Rectal smooth muscle tissue (tissue), 1 donor: ENCODE measurements around the gene PBRM1.
A peak's percentile ranks its signal among the peaks of the same experiment; 100 is the strongest.

Source experiments
- H3K27ac ChIP-seq: one replicate; pipeline ENCODE4 v1.7.0; 2013; ENCODE audit warnings: low read depth, low read length, inconsistent platforms
- H3K27me3 ChIP-seq: one replicate; pipeline ENCODE4 v1.7.0; 2013; ENCODE audit warnings: low read length; ENCODE audit not compliant: control insufficient read depth, insufficient read depth
- H3K36me3 ChIP-seq: one replicate; pipeline ENCODE4 v1.7.0; 2013; ENCODE audit warnings: low read length; ENCODE audit not compliant: control insufficient read depth, insufficient read depth
- H3K4me1 ChIP-seq: one replicate; pipeline ENCODE4 v1.7.0; 2013; ENCODE audit warnings: low read length; ENCODE audit not compliant: control insufficient read depth, insufficient read depth
- H3K4me3 ChIP-seq: one replicate; pipeline ENCODE4 v1.7.0; 2013; ENCODE audit warnings: low read length
- H3K9ac ChIP-seq: one replicate; pipeline ENCODE4 v1.7.0; 2013; ENCODE audit warnings: low read length

PBRM1 gene

GRCh38 chr3:52714335-52715302 lies 28.9 kb upstream of the PBRM1 start:
- H3K9ac ChIP-seq: no peak overlapping the region
- H3K4me3 ChIP-seq: no peak overlapping the region
- H3K4me1 ChIP-seq: no peaks in the 10 kb centered on the region
- no peaks in the 10 kb centered on the region for H3K36me3 ChIP-seq
- H3K27me3 ChIP-seq: no peaks in the 10 kb centered on the region
- H3K27ac ChIP-seq: no peak overlapping the region

DNA sequence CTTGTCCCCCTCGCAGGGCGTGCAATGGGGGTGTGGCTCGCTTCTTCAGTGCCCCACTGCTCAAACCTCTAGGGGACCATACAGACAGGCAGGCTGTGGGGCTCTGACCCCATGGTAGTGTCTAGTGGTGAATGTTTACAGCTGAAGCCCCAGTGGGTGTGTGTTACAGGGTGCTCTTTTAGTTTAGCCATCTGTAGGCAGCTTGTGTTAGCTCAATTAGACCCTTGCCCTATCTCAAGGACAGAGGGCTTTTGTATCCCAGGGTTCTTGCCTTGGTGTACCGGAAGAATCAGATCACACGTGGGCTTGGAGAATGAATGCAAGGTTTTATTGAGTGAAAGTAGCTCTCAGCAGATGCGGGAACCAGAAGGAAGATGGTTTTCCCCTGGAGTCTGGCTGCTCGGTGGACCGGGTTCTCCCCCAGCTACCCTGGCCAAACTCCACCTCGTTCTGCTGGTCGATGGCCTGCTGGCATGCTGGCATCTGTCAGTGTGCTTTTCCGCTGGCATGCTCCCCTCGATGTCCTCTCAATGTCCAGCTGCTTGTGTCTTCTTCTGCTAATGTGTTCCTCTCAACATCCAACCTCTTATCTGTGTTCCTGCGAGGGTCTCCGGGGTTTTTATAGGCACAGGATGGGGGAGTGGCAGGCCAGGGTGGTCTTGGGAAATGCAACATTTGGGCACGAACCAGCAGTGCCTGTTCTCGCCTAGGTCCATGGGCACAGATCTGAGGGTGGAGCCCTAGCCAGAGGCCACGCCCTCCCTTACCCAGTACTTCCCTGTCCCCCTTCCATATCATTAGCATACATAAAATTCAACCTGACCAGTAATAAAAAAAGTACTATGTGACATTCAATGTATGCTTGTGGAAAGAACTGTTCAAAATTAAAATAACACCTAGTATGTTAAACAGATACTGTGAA lies 26.8 kb upstream of the PBRM1 start:
- Histone ChIP-seq H3K4me3 (no peak overlapping the region), H3K27me3 (no peaks in the 10 kb centered on the region), H3K27ac (no peak overlapping the region), H3K36me3 (no peaks in the 10 kb centered on the region), H3K4me1 (no peaks in the 10 kb centered on the region), H3K9ac (no peak overlapping the region)

DNA sequence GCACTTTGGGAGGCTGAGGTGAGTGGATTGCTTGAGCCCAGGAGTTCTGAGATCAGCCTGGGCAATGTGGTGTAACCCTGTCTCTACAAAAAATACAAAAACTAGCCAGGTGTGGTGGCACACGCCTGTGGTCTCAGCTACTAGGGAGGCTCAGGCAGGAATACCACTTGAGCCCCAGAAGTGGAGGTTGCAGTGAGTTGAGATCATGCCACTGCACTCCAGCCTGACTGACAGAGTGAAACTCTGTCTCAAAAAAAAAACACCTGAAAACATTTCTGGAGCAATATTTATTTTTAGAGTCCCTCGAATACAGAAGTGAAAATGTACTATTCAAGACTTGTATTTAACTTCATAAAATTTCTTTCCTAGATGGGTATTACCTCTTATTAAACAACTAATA lies 24.8 kb upstream of the PBRM1 start:
- Histone ChIP-seq H3K4me3 (no peak overlapping the region), H3K27ac (no peak overlapping the region), H3K4me1 (peaks cover 4% of the 10 kb centered on the region), H3K36me3 (no peaks in the 10 kb centered on the region), H3K9ac (no peak overlapping the region), H3K27me3 (no peaks in the 10 kb centered on the region)

- Histone ChIP-seq H3K4me1 (peaks cover 10% of the 10 kb centered on the region), H3K9ac (no peak overlapping the region), H3K36me3 (no peaks in the 10 kb centered on the region), H3K27ac (no peak overlapping the region), H3K27me3 (no peaks in the 10 kb centered on the region), H3K4me3 (no peak overlapping the region)
Observed at GRCh38 chr3:52707585-52707984, 21.9 kb upstream of the PBRM1 start.

DNA sequence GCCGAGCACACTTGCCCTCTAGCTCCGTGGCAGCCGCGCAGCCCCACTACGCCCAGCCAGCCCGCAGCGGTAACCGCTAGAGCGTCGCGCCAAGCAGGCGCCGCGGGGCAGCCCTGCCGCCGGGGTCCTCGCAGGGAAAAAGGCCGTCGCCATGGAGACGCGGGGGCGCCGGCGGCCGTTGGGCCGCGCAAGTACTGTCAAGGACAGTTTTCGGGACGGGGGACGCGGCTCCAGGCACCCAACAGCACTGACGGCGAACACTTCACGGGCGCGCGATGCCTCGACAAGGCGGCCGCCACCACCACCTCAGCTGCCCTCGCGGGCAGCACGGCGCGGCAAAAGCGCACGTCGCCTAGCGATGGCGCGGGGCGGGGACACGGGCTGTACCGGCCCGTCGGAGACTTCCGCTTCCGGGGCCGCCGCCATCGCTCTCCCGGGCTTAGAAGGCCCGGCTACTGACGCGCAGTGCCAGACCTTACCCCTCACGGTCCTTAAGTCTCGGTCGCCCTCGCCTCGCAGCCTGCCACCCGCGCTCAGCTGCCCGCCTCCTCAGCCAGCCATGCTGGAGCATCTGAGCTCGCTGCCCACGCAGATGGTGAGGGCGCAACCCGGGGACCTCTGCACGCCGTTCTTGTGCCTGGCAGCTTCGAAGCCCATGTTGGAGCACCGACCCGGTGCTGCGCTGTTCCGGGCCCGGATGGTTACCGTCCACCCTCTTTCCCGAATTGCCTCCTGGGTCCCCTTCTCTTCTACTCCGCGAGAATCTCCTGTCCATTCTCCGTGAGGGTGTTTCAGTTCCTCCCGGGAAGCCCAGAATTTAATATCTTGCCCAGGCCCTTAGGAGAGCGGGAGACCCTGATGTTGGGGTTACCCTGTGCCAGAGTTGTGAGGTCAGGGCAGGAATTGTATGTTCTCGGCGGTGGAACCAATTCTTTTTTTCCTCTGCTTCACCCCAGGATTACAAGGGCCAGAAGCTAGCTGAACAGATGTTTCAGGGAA lies 20.3 kb upstream of the PBRM1 start, which contains the start of the genes GLT8D1 and SPCS1:
Gene GLT8D1, minus strand, starts transcription at position 104 of the 999 bp plus-strand sequence. CDS start 5,331 bp downstream, outside the sequence.
Gene SPCS1, plus strand, starts transcription at position 419 of the 999 bp plus-strand sequence. Its CDS starts 141 bp downstream, at position 560.
- Histone ChIP-seq H3K27ac (peak within 1 kb of the TSS; percentile 92), H3K36me3 (no peaks in the 10 kb centered on the region), H3K9ac (peak within 1 kb of the TSS; percentile 91), H3K4me3 (peak within 1 kb of the TSS; percentile 97), H3K4me1 (peaks cover 10% of the 10 kb centered on the region), H3K27me3 (no peaks in the 10 kb centered on the region)

- Histone ChIP-seq H3K4me1 (peaks cover 10% of the 10 kb centered on the region), H3K4me3 (peak overlapping the region; percentile 97), H3K36me3 (no peaks in the 10 kb centered on the region), H3K27me3 (no peaks in the 10 kb centered on the region), H3K27ac (peak overlapping the region; percentile 92), H3K9ac (peak overlapping the region; percentile 69)
Observed at GRCh38 chr3:52705438-52705687, 19.6 kb upstream of the PBRM1 start.

DNA sequence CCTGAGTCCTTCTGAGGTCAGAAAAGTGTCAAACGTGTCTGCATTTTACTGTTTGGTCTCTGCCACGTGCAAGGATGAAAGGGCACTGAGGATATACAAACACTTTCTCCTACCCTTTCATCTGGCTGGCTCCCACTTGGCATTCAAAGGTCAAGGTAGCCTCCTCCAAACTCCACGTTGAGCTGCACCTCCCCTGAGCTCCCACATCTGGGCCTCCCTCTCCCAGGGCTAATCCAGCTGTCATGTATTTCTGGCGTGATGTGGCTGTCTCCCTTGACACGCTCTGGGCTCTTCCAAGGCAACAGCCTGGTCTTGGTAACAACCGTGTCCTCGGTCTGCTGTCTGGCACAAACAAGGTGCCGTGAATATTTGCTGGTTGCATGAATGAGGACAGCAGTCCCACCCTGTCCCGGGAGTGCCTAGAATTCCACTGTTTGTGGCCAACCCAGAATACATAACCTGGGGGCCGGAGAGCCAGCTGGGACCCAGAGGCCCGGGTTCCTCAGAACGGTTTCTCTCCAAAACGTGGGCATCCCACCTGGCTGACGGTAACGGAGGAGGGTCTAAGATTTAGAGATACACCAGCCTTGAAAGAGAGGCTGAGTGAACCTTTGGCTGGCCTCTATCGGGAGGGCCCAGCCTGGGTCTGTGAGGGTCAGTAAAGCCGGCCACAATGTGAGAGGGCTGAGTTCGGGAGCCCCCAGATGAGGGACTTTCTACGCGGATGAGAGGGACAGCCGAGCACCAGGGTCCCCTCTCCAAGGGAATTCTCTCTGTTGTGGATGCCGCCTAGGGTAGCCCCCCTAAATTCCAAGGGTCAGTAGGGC lies 19.1 kb upstream of the PBRM1 start:
- H3K9ac ChIP-seq: peak overlapping the region; percentile 69
- H3K36me3 ChIP-seq: no peaks in the 10 kb centered on the region
- peaks cover 10% of the 10 kb centered on the region for H3K4me1 ChIP-seq
- H3K27me3 ChIP-seq: no peaks in the 10 kb centered on the region
- peak overlapping the region; percentile 92 for H3K27ac ChIP-seq
- peak overlapping the region; percentile 97 for H3K4me3 ChIP-seq

- Histone ChIP-seq H3K9ac (no peak overlapping the region), H3K27ac (no peak overlapping the region), H3K4me1 (peaks cover 10% of the 10 kb centered on the region)
Observed at GRCh38 chr3:52703341-52703740, 17.6 kb upstream of the PBRM1 start.

GRCh38 chr3:52697632-52697965 lies 11.9 kb upstream of the PBRM1 start:
- Histone ChIP-seq H3K4me1 (no peaks in the 10 kb centered on the region), H3K9ac (no peak overlapping the region), H3K36me3 (peaks cover 44% of the 10 kb centered on the region), H3K4me3 (no peak overlapping the region), H3K27me3 (no peaks in the 10 kb centered on the region), H3K27ac (no peak overlapping the region)

More at GRCh38 chr3:52703341-52703740, 17.6 kb upstream of the PBRM1 start:
- H3K36me3 ChIP-seq: peaks cover 2% of the 10 kb centered on the region
- no peaks in the 10 kb centered on the region for H3K27me3 ChIP-seq
- H3K4me3 ChIP-seq: no peak overlapping the region

DNA sequence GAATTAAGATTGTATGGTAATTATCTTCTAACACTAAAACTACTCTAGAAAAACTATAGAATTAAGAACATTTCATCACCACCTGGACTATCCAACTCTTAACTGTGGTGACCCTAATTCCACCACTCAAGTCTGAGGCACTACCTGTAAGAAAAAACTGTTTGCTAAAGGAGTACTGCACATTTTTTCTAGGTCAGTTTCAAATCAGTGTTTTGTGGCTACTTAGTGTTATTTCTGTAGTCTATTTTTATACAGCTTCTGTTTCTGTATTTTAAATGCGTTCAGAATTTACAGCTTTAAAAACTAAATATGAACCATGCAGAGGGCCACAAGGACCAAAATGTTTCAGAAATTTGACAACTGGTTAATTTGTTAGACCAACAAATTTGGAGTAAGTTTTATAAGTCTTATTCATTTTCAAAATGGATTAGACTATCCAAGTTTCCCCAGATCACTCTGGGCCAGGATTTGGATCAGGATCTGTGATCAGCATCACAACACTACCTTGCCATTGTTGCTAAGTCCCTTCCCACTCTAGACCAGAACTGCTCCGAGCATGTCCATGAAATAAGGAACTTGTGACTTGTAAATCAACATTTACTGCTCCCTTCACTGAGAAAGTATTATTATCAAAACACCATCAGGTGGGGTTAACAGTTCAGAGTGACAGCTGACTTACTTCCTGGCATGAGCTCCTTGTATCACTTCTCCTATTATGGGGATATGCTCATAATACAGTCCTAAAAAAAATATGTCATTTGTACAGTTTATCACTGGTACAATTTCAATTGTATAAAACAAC lies 11.3 kb upstream of the PBRM1 start:
- Histone ChIP-seq H3K4me1 (no peaks in the 10 kb centered on the region), H3K4me3 (no peak overlapping the region), H3K27me3 (no peaks in the 10 kb centered on the region), H3K27ac (no peak overlapping the region), H3K9ac (no peak overlapping the region), H3K36me3 (peaks cover 45% of the 10 kb centered on the region)
